Immature natural killer cell (primary cell): ENCODE data around the gene TNS4. TPM values are rescaled to one million over a fixed set of nuclear protein-coding genes. Genes with fewer than 3 reads are reported as not detected.

Source experiments
- DNase-seq, 3 donors: peaks; one replicate each; pipeline ENCODE4 v3.0.0; 2022; ENCODE audit warnings: mixed read lengths in 1 of 3
- H3K27ac Mint-ChIP-seq, 6 donors: one replicate each; pipeline ENCODE4 v1.8.0; 2020; ENCODE audit warnings: mixed read lengths in 6 of 6, mild to moderate bottlenecking in 5 of 6, inconsistent platforms in 4 of 6, moderate library complexity in 3 of 6
- H3K27me3 Mint-ChIP-seq, 3 donors: one replicate each; pipeline ENCODE4 v1.8.0; 2020 to 2021; ENCODE audit warnings: low read depth in 3 of 3, mild to moderate bottlenecking in 3 of 3, mixed read lengths in 3 of 3, moderate library complexity in 3 of 3, inconsistent platforms in 1 of 3
- H3K36me3 Mint-ChIP-seq, 3 donors: one replicate each; pipeline ENCODE4 v1.8.0; 2020; ENCODE audit warnings: mixed read lengths in 3 of 3, inconsistent platforms in 2 of 3, mild to moderate bottlenecking in 2 of 3
- H3K4me1 Mint-ChIP-seq, 2 donors: one replicate each; pipeline ENCODE4 v1.8.0; 2020; ENCODE audit warnings: inconsistent platforms in 2 of 2, mild to moderate bottlenecking in 2 of 2, mixed read lengths in 2 of 2, moderate library complexity in 1 of 2
- H3K4me3 Mint-ChIP-seq, 5 donors: one replicate each; pipeline ENCODE4 v1.8.0; 2020; ENCODE audit warnings: mild to moderate bottlenecking in 5 of 5, mixed read lengths in 5 of 5, inconsistent platforms in 3 of 5, moderate library complexity in 3 of 5
- H3K9me3 Mint-ChIP-seq, 6 donors: one replicate each; pipeline ENCODE4 v1.8.0; 2020; ENCODE audit warnings: mild to moderate bottlenecking in 6 of 6, mixed read lengths in 6 of 6, inconsistent platforms in 4 of 6, moderate library complexity in 3 of 6
- polyA plus RNA-seq, 3 donors: library from polyadenylated mRNA; unstranded; fragments of 300-500 nt; fragmentation: Illumina TruSeq; gene quantifications; one replicate each; pipeline ENCODE4 v1.2.3, GENCODE V29; 2021

Gene TNS4
- polyA plus RNA-seq, 3 donors from 2014 or later, result 0.12 TPM; not detected in 2

- Mint-ChIP-seq H3K4me1 (peaks cover 48% of the 10 kb centered on the region in 2 donors), H3K27ac (peak overlapping the region in 1 of 6 donors; percentile 20), H3K36me3 (no peaks in the 10 kb centered on the region), H3K4me3 (no peak overlapping the region), H3K9me3 (no peaks in the 10 kb centered on the region), H3K27me3 (peaks cover 6 to 16% (median 10%) of the 10 kb centered on the region in 3 donors)
- DNase-seq, result no peak
Measured at GRCh38 chr17:40477796-40478195, 23.6 kb downstream of the TNS4 start.

- no peak for DNase-seq
- peaks cover 3 to 12% (median 6%) of the 10 kb centered on the region in 3 donors for H3K27me3 Mint-ChIP-seq
- H3K36me3 Mint-ChIP-seq, result no peaks in the 10 kb centered on the region
- no peaks in the 10 kb centered on the region for H3K9me3 Mint-ChIP-seq
- H3K4me1 Mint-ChIP-seq, result peaks cover 24% of the 10 kb centered on the region in 2 donors
- H3K27ac Mint-ChIP-seq, result peak overlapping the region in 1 of 6 donors; percentile 73
- no peak overlapping the region for H3K4me3 Mint-ChIP-seq
Measured at GRCh38 chr17:40475234-40475908, 26.1 kb downstream of the TNS4 start.

GRCh38 chr17:40474419-40475002 lies 26.9 kb downstream of the TNS4 start:
- peaks cover 15% of the 10 kb centered on the region in 2 donors for H3K4me1 Mint-ChIP-seq
- no peak overlapping the region for H3K4me3 Mint-ChIP-seq
- H3K27me3 Mint-ChIP-seq, result peaks cover 3 to 13% (median 6%) of the 10 kb centered on the region in 3 donors
- no peaks in the 10 kb centered on the region for H3K36me3 Mint-ChIP-seq
- no peaks in the 10 kb centered on the region for H3K9me3 Mint-ChIP-seq
- peak overlapping the region in 2 of 6 donors; percentile 8 to 17 for H3K27ac Mint-ChIP-seq
- no peak for DNase-seq

GRCh38 chr17:40473573-40474365 lies 27.7 kb downstream of the TNS4 start:
- DNase-seq, result no peak
- Mint-ChIP-seq H3K4me1 (peaks cover 11 to 12% of the 10 kb centered on the region in 2 donors), H3K27ac (no peak overlapping the region), H3K27me3 (peaks cover 3 to 12% (median 6%) of the 10 kb centered on the region in 3 donors), H3K4me3 (no peak overlapping the region), H3K36me3 (no peaks in the 10 kb centered on the region), H3K9me3 (no peaks in the 10 kb centered on the region)

GRCh38 chr17:40472733-40473452 lies 28.5 kb downstream of the TNS4 start:
- H3K36me3 Mint-ChIP-seq, result no peaks in the 10 kb centered on the region
- no peak for DNase-seq
- peaks cover 8% of the 10 kb centered on the region in 2 donors for H3K4me1 Mint-ChIP-seq
- H3K4me3 Mint-ChIP-seq, result no peak overlapping the region
- no peaks in the 10 kb centered on the region for H3K9me3 Mint-ChIP-seq
- H3K27me3 Mint-ChIP-seq, result peaks cover 3 to 11% (median 6%) of the 10 kb centered on the region in 3 donors
- peak overlapping the region in 1 of 6 donors; percentile 64 for H3K27ac Mint-ChIP-seq

GRCh38 chr17:40471846-40472732 lies 29.3 kb downstream of the TNS4 start:
- DNase-seq, result no peak
- Mint-ChIP-seq H3K27me3 (peaks cover 4 to 11% (median 6%) of the 10 kb centered on the region in 3 donors), H3K9me3 (no peaks in the 10 kb centered on the region), H3K4me1 (peaks cover 8% of the 10 kb centered on the region in 2 donors), H3K4me3 (no peak overlapping the region), H3K36me3 (no peaks in the 10 kb centered on the region), H3K27ac (no peak overlapping the region)

DNA sequence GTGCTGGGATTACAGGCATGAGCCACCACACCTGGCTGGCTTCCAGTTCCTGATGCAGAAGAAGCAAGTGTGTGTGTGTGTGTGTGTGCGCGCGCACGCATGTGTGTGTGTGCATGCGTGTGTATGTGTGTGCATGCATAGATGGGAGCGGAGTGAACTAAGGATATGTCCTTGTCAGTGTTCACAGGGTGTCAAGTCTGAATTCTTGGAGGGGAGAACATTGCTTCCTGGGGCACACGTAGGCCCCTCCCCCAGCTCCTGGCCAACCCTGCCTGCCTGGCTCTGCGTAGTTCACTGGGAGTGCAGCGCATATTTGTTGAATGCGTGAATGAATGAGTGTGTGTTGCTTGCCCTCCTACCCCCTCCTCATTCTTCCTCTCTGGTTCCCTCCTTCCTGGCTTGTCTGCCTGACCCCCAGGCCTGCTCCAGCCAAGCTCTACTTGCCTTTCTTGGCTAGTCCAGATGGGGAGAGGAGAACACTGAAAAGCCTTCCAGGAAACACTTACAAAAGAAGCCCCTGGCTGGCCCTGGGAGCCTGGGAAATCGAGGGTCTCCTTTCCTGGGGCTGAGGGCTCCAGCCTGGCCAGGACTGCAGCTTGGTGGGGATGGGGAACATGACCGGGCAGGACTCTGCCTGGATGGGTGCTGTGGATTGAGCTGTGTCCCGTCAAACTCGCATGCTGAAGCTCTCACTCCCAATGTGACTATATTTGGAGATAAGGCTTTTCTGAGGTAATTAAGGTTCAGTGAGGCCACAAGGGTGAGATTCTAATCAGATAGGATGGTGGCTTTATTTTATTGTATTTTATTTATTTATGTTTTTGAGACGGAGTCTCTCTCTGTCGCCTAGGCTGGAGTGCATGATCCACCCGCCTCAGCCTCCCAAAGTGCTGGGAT lies 30.2 kb downstream of the TNS4 start:
- DNase-seq, result no peak
- H3K4me1 Mint-ChIP-seq, result peaks cover 2 to 5% of the 10 kb centered on the region in 2 donors
- H3K27me3 Mint-ChIP-seq, result peaks cover 4 to 11% (median 4%) of the 10 kb centered on the region in 3 donors
- H3K27ac Mint-ChIP-seq, result peak overlapping the region in 3 of 6 donors; percentile 10 to 62 (median 27)
- no peaks in the 10 kb centered on the region for H3K9me3 Mint-ChIP-seq
- no peaks in the 10 kb centered on the region for H3K36me3 Mint-ChIP-seq
- no peak overlapping the region for H3K4me3 Mint-ChIP-seq

- H3K27ac Mint-ChIP-seq, result peak overlapping the region in 1 of 6 donors; percentile 6
Measured at GRCh38 chr17:40469805-40470675, 31.4 kb downstream of the TNS4 start.

DNA sequence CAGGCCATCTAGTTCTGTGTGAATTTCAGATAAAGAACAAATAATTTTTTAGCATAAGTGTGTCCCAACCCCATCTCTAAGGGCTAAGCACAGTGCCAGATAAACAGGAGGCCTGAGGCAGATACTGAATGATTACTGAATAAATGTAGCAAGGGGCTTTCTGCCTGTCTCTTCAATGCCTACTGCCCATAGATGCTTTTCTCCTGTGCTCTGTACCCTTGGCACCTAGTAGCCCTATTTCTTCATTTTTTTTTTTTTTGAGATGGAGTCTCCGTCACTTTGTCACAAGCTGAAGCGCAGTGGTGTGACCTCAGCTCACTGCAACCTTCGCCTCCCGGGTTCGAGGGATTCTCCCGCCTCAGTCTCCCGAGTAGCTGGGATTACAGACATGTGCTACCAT lies 32.9 kb downstream of the TNS4 start:
- no peaks in the 10 kb centered on the region for H3K4me1 Mint-ChIP-seq
- no peak for DNase-seq
- no peaks in the 10 kb centered on the region for H3K36me3 Mint-ChIP-seq
- H3K4me3 Mint-ChIP-seq, result no peak overlapping the region
- H3K27me3 Mint-ChIP-seq, result peaks cover 2 to 8% (median 4%) of the 10 kb centered on the region in 3 donors
- peaks cover 0 to 1% (median 0%) of the 10 kb centered on the region in 6 donors for H3K9me3 Mint-ChIP-seq
- no peak overlapping the region for H3K27ac Mint-ChIP-seq

More at GRCh38 chr17:40469805-40470675, 31.4 kb downstream of the TNS4 start:
- Mint-ChIP-seq H3K27me3 (peaks cover 2 to 9% (median 4%) of the 10 kb centered on the region in 3 donors), H3K4me1 (no peaks in the 10 kb centered on the region), H3K4me3 (no peak overlapping the region), H3K9me3 (peaks cover 0 to 1% (median 0%) of the 10 kb centered on the region in 6 donors), H3K36me3 (no peaks in the 10 kb centered on the region)
- DNase-seq, result no peak

DNA sequence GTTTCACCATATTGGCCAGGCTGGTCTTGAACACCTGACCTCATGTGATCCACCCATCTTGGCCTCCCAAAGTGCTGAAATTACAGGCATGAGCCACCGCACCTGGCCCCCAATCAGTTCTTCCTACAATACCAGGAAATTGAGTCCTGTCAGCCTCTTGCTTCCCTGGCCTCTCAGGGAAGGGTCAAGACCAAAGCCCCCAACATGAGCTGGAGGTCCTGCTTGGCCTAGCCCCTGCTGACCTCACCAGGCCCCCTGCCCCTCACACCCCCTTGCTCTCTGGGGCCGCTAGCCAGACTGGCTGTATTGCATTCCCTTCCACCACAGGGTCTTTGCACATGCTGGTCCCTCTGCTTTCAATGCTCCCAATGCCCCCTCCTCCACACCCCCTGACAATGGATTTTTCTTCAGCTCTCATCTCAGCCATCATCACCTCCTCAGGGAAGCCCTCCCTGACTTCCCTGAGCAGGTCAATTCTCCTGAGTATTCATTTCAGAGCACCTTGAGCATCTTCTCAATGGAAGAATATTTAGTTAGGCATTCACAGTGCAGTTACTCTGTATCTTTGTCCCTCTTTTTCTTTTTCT lies 34.0 kb downstream of the TNS4 start:
- Mint-ChIP-seq H3K27me3 (peaks cover 2 to 7% (median 4%) of the 10 kb centered on the region in 3 donors), H3K27ac (no peak overlapping the region), H3K4me3 (no peak overlapping the region), H3K36me3 (no peaks in the 10 kb centered on the region), H3K9me3 (peaks cover 0 to 1% (median 0%) of the 10 kb centered on the region in 6 donors), H3K4me1 (no peaks in the 10 kb centered on the region)
- no peak for DNase-seq
